HepG2 (cell line): Measurements from ENCODE around the gene BEAN1. TPM values are rescaled to one million over a fixed set of nuclear protein-coding genes. Genes with fewer than 3 reads are reported as not detected.

Source experiments
- ATAD3A ChIP-seq: sonication (generic); formaldehyde crosslinking; IDR thresholded peaks from 2 replicates; pipeline ENCODE4 v1.4.0; 2020; ENCODE audit warnings: missing genetic modification reagents
- CHCHD3 ChIP-seq: sonication (generic); formaldehyde crosslinking; IDR thresholded peaks from 2 replicates; pipeline ENCODE4 v1.8.0; 2022; ENCODE audit warnings: mild to moderate bottlenecking, missing genetic modification reagents, moderate library complexity
- CREM ChIP-seq, 2 experiments: sonication (generic) in 1 of 2; formaldehyde crosslinking in 1 of 2; IDR thresholded peaks; 2 replicates each; pipeline versions ENCODE4 v1.4.0 to v1.6.1; 2016 to 2020; ENCODE audit warnings: antibody characterized with exemption in 1 of 2, mild to moderate bottlenecking in 1 of 2, missing genetic modification reagents in 1 of 2
- FOXK2 ChIP-seq: fragments of 450-650 bp; IDR thresholded peaks from 2 replicates; pipeline ENCODE4 v1.6.1; 2016
- HNRNPK ChIP-seq: fragments of 200-400 bp; formaldehyde crosslinking; IDR thresholded peaks from 2 replicates; pipeline ENCODE4 v1.6.1; 2018; ENCODE audit warnings: low read length, low read depth, moderate library complexity, mild to moderate bottlenecking; ENCODE audit not compliant: poor library complexity, severe bottlenecking
- IKZF1 ChIP-seq: fragments of 450-650 bp; IDR thresholded peaks from 2 replicates; pipeline ENCODE4 v1.7.1; 2016
- JDP2 ChIP-seq: sonication (generic); formaldehyde crosslinking; IDR thresholded peaks from 2 replicates; pipeline ENCODE4 v1.8.1; 2022; ENCODE audit warnings: missing genetic modification reagents, borderline replicate concordance
- JUND ChIP-seq: sonication (generic); formaldehyde crosslinking; IDR thresholded peaks from 2 replicates; pipeline ENCODE4 v1.8.0; 2022; ENCODE audit warnings: mild to moderate bottlenecking, missing genetic modification reagents
- ONECUT2 ChIP-seq: sonication (generic); formaldehyde crosslinking; IDR thresholded peaks from 2 replicates; pipeline ENCODE4 v1.4.0; 2020; ENCODE audit warnings: missing genetic modification reagents
- PLRG1 ChIP-seq: fragments of 450-650 bp; conservative IDR thresholded peaks from 2 replicates; pipeline ENCODE4 v1.6.1; 2016
- PPARG ChIP-seq: conservative IDR thresholded peaks from 2 replicates; pipeline ENCODE4 v1.6.1; 2016; ENCODE audit warnings: missing biosample characterization, missing genetic modification reagents
- RBM39 ChIP-seq: fragments of 200-400 bp; formaldehyde crosslinking; IDR thresholded peaks from one replicate; pipeline ENCODE4 v1.6.1; 2018; ENCODE audit warnings: antibody characterized with exemption, mild to moderate bottlenecking, low read depth, low read length; ENCODE audit not compliant: poor library complexity, severe bottlenecking
- SMAD1 ChIP-seq: sonication (generic); formaldehyde crosslinking; IDR thresholded peaks from 2 replicates; pipeline ENCODE4 v1.4.0; 2020; ENCODE audit warnings: missing genetic modification reagents, low read depth, mild to moderate bottlenecking, borderline replicate concordance
- SRF ChIP-seq: IDR thresholded peaks from 2 replicates; pipeline ENCODE4 v1.6.1; 2011; ENCODE audit warnings: mild to moderate bottlenecking, low read depth, low read length, moderate library complexity
- TCF7 ChIP-seq: sonication (generic); IDR thresholded peaks from 2 replicates; pipeline ENCODE4 v1.6.1; 2016; ENCODE audit warnings: antibody characterized with exemption, low read depth
- YY1 ChIP-seq: IDR thresholded peaks from 2 replicates; pipeline ENCODE4 v1.6.1; 2011; ENCODE audit warnings: low read length, low read depth, moderate library complexity, mild to moderate bottlenecking; ENCODE audit not compliant: insufficient read depth, insufficient replicate concordance
- ZBTB20 ChIP-seq: sonication (generic); formaldehyde crosslinking; IDR thresholded peaks from 2 replicates; pipeline ENCODE4 v1.8.1; 2023; ENCODE audit warnings: missing genetic modification reagents, low read depth, mild to moderate bottlenecking, borderline replicate concordance
- ZFYVE20 ChIP-seq: sonication (generic); formaldehyde crosslinking; IDR thresholded peaks from 2 replicates; pipeline ENCODE4 v1.8.0; 2023; ENCODE audit warnings: low read depth, mild to moderate bottlenecking, moderate library complexity, missing genetic modification reagents, borderline replicate concordance
- ZNF235 ChIP-seq: sonication (generic); formaldehyde crosslinking; IDR thresholded peaks from 2 replicates; pipeline ENCODE4 v1.8.1; 2023; ENCODE audit warnings: mild to moderate bottlenecking, missing genetic modification reagents, borderline replicate concordance
- ZNF460 ChIP-seq: sonication (generic); formaldehyde crosslinking; IDR thresholded peaks from 2 replicates; pipeline ENCODE4 v1.5.1; 2020; ENCODE audit warnings: missing genetic modification reagents, mild to moderate bottlenecking, borderline replicate concordance
- ZNF562 ChIP-seq: sonication (generic); formaldehyde crosslinking; IDR thresholded peaks from 2 replicates; pipeline ENCODE4 v1.8.0; 2022; ENCODE audit warnings: missing genetic modification reagents, borderline replicate concordance
- ZSCAN22 ChIP-seq: sonication (generic); formaldehyde crosslinking; IDR thresholded peaks from 2 replicates; pipeline ENCODE4 v1.4.0; 2020; ENCODE audit warnings: mild to moderate bottlenecking, missing genetic modification reagents
- polyA plus RNA-seq, 8 experiments: library from polyadenylated mRNA; depleted of rRNA in 3 of 8; stranded (reverse) in 7 of 8; unstranded in 1 of 8; fragments of >200 nt; fragmentation: Illumina TruSeq in 4 of 8; extraction: Trizol in 4 of 8; gene quantifications; 2 replicates each; pipeline versions ENCODE4 v1.2.1 to v1.2.3, GENCODE V29; 2011 to 2016; ENCODE audit warnings: low read depth in 4 of 8, missing spikeins in 1 of 8, mixed read lengths in 1 of 8; ENCODE audit not compliant: insufficient read depth in 1 of 8
- total RNA-seq, 5 experiments: library from RNA; depleted of rRNA; stranded (reverse); fragments of >200 nt; fragmentation: Illumina TruSeq; extraction: Trizol; gene quantifications; 2 replicates each; pipeline ENCODE4 v1.2.3, GENCODE V29; 2016; ENCODE audit warnings: low read depth in 1 of 5
- TF ChIP-seq, protein P1 (sequence below): sonication (generic); formaldehyde crosslinking; IDR thresholded peaks from 2 replicates; pipeline ENCODE4 v1.5.1; 2020; ENCODE audit warnings: missing genetic modification reagents, mild to moderate bottlenecking, borderline replicate concordance
- TF ChIP-seq, protein P2 (sequence below): sonication (generic); formaldehyde crosslinking; IDR thresholded peaks from 2 replicates; pipeline ENCODE4 v1.5.0; 2020; ENCODE audit warnings: mild to moderate bottlenecking, missing genetic modification reagents, moderate library complexity
- TF ChIP-seq, protein P3 (sequence below): sonication (generic); formaldehyde crosslinking; conservative IDR thresholded peaks from 2 replicates; pipeline ENCODE4 v1.5.0; 2020; ENCODE audit warnings: missing genetic modification reagents

Gene BEAN1
- total and polyA plus RNA-seq, 2 of the 13 experiments (the other 11 are each of a cell fraction or from before 2014, with no cell fraction given), result 0.53 to 1.4 TPM

DNA sequence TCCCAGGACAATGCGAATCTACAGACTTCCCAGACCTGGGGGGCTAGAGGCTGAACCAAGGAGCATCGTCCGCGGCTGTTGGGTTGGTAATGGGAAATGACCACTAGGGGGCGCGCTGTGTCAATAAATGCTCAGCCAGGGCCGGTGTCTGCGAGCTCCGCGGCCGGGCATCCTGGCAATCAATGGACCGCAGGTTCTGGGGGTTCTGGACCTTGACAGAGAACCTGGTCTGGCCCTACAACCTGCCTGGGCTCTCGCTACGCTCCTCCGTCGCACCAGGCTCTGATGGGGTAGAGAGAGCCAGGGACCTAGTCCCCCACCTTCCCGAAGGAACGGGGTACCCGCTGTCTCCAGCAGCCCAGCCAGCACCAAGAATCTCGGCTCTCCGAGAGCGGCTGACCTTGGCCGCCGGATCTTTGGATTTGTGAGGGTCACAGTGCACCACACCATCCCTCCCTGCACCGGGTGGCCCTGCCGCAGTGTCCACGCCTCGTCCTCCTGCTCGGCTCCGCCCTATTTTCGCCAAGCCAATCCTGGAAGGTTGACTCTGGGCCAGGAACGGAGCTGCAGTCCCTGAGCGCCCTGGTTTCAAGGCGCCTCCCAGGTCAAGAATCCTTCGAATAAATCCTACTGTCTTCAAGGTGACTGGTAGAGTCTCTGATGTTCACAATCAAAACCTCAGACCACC lies 20.4 kb upstream of the BEAN1 start (continued):
- TF ChIP-seq, protein P1, sequence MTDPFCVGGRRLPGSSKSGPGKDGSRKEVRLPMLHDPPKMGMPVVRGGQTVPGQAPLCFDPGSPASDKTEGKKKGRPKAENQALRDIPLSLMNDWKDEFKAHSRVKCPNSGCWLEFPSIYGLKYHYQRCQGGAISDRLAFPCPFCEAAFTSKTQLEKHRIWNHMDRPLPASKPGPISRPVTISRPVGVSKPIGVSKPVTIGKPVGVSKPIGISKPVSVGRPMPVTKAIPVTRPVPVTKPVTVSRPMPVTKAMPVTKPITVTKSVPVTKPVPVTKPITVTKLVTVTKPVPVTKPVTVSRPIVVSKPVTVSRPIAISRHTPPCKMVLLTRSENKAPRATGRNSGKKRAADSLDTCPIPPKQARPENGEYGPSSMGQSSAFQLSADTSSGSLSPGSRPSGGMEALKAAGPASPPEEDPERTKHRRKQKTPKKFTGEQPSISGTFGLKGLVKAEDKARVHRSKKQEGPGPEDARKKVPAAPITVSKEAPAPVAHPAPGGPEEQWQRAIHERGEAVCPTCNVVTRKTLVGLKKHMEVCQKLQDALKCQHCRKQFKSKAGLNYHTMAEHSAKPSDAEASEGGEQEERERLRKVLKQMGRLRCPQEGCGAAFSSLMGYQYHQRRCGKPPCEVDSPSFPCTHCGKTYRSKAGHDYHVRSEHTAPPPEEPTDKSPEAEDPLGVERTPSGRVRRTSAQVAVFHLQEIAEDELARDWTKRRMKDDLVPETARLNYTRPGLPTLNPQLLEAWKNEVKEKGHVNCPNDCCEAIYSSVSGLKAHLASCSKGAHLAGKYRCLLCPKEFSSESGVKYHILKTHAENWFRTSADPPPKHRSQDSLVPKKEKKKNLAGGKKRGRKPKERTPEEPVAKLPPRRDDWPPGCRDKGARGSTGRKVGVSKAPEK, result 0 out of 2 replicates have a peak, but pooled peaks have one; percentile 25
- TF ChIP-seq IKZF1, result no peak
- TF ChIP-seq PLRG1, result no peak
- peak; percentile 38 for TF ChIP-seq RBM39
- TF ChIP-seq PPARG (CRISPR knock-in tag), result no peak; the same call in 1 of the 2 replicates
- TF ChIP-seq ATAD3A, result no peak
- TF ChIP-seq CREM (IDR thresholded peaks at IDR 0.05), result no peak; the same call in 1 of the 2 replicates
- no peak for TF ChIP-seq CREM (CRISPR knock-in tag; IDR thresholded peaks at IDR 0.05)
- no peak for TF ChIP-seq ZSCAN22
- TF ChIP-seq TCF7, result no peak
- no peak for TF ChIP-seq HNRNPK
- TF ChIP-seq YY1, result no peak
- TF ChIP-seq ZBTB20 (CRISPR knock-in tag), result no peak; the same call in 1 of the 2 replicates
- no peak for TF ChIP-seq ONECUT2 (CRISPR knock-in tag)
- TF ChIP-seq CHCHD3 (CRISPR knock-in tag), result no peak
- no peak; the same call in 1 of the 2 replicates for TF ChIP-seq SMAD1 (CRISPR knock-in tag)
- no peak for TF ChIP-seq JUND (CRISPR knock-in tag)
- TF ChIP-seq ZNF460 (CRISPR knock-in tag), result no peak
- TF ChIP-seq ZFYVE20 (CRISPR knock-in tag), result no peak
- no peak for TF ChIP-seq ZNF562
- TF ChIP-seq SRF, result no peak
- TF ChIP-seq, protein P2, sequence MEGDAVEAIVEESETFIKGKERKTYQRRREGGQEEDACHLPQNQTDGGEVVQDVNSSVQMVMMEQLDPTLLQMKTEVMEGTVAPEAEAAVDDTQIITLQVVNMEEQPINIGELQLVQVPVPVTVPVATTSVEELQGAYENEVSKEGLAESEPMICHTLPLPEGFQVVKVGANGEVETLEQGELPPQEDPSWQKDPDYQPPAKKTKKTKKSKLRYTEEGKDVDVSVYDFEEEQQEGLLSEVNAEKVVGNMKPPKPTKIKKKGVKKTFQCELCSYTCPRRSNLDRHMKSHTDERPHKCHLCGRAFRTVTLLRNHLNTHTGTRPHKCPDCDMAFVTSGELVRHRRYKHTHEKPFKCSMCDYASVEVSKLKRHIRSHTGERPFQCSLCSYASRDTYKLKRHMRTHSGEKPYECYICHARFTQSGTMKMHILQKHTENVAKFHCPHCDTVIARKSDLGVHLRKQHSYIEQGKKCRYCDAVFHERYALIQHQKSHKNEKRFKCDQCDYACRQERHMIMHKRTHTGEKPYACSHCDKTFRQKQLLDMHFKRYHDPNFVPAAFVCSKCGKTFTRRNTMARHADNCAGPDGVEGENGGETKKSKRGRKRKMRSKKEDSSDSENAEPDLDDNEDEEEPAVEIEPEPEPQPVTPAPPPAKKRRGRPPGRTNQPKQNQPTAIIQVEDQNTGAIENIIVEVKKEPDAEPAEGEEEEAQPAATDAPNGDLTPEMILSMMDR (CRISPR knock-in tag), result peak; percentile 99
- no peak for TF ChIP-seq ZNF235 (CRISPR knock-in tag)
- TF ChIP-seq FOXK2, result no peak
- TF ChIP-seq, protein P3, sequence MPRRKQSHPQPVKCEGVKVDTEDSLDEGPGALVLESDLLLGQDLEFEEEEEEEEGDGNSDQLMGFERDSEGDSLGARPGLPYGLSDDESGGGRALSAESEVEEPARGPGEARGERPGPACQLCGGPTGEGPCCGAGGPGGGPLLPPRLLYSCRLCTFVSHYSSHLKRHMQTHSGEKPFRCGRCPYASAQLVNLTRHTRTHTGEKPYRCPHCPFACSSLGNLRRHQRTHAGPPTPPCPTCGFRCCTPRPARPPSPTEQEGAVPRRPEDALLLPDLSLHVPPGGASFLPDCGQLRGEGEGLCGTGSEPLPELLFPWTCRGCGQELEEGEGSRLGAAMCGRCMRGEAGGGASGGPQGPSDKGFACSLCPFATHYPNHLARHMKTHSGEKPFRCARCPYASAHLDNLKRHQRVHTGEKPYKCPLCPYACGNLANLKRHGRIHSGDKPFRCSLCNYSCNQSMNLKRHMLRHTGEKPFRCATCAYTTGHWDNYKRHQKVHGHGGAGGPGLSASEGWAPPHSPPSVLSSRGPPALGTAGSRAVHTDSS (CRISPR knock-in tag), result no peak
- TF ChIP-seq JDP2 (CRISPR knock-in tag), result no peak
